Nucleus accumbens (tissue), 56 donors: ENCODE data around the gene ZNF212.
"Not testable (repeated sequence)": the region's sequence is repeated elsewhere in the genome, so short reads cannot be mapped to it uniquely, and the experiment has no call there.

ENCODE experiments used
- DNase-seq, 56 donors: peaks; one replicate each; lab custom pipeline; 2025; lab: John Stamatoyannopoulos, UW

Gene ZNF212

DNA sequence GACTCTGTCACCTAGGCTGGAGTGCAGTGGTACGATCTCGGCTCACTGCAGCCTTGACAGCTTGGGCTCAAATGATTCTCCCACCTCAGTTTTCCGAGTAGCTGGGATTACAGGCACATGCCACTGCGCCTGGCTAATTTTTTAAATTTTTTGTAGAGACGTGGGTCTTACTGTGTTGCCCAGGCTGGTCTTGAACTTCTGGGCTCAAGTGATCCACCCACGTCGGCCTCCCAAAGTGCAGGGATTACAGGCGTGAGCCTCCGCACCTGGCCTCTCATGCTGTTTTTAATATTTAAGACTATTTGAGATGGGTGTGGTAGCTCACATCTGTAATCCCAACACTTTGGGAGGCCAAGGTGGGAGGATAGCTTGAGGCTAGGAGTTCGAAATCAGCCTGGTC lies 12.1 kb downstream of the ZNF212 start:
- not testable (repeated sequence) for DNase-seq

DNA sequence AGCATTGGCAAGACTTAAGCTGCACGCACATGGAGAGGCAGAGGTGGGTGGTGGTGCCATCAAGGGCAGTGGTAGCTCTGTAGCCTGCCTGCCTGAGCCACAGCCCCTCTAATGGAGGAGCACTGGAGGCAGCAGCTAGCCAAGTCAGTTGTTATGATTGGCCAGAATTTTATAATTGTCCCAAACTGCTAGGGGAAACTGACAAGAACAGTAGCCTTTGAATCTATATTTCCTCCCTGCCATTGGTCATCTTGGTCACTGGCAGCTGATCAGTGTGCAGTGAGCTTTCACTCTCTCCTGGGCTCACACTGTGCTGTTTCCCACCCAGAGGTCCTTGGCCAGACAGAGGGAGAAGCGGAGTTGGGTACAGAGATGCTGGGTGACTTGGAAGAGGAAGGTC lies 12.9 kb downstream of the ZNF212 start:
- no peak for DNase-seq

DNA sequence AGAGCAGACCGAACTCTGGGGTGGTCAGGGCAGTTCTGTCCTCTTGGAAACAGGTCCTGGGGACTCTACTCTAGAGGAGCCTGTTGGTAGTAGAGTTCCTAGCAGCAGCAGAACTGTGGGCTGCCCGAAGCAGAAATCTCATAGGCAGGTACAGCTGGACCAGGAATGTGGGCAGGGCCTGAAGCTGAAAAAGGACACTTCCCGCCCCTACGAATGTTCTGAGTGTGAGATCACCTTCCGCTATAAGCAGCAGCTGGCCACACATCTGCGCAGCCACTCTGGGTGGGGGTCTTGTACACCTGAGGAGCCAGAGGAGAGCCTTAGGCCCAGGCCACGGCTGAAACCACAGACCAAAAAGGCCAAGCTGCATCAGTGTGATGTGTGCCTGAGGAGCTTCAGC lies 14.2 kb downstream of the ZNF212 start:
- DNase-seq: no peak

DNA sequence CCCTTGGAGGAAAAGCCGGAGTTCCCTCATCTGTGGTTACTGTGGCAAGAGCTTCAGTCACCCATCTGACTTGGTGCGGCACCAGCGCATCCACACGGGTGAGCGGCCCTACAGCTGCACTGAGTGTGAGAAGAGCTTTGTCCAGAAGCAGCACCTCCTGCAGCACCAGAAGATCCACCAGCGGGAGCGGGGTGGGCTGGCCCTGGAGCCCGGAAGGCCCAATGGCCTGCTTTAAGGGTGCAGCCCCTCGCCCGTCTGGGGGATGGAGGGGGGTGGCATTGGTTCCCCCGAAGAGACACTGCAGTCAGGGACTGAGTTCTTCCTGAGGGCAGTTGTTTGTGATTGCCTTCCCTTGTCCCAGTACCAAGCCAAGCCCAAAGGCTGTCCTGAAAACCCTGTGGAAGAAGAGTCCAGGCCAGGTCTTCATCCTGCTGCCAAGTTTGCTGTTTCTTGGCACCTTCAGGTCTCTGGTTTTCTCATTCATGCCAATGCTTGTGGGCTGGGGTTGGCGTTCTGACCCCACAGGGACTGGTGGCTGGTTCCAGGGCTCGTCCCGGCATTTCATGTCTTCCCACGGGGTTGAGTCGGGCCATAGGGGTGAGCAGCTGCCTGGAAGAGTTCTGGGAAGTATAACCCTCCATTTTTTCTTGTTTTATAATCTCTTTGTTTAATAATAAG lies 14.9 kb downstream of the ZNF212 start:
- DNase-seq: peak in 3 of 56 donors; percentile 9 to 13 (median 9)

DNA sequence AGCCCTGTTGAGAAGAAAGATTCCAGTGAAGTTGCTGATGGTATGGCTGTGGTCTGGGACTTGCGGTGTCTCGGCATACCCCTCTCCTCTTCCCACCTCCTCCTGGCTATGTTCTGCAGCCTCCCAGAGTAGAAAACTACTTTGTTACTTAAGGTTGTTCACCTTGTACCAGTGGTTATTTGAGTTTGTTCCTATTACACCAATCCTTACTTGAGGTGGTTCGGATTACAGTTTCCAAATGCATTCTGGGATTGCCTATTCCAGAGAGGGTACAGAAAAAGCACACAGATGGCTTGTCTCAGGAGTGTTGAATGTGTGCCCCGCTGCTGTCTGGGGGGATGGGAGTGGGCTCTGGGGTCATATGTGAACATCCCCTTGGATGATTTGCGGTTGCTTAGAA lies 15.7 kb downstream of the ZNF212 start:
- DNase-seq: no peak

DNA sequence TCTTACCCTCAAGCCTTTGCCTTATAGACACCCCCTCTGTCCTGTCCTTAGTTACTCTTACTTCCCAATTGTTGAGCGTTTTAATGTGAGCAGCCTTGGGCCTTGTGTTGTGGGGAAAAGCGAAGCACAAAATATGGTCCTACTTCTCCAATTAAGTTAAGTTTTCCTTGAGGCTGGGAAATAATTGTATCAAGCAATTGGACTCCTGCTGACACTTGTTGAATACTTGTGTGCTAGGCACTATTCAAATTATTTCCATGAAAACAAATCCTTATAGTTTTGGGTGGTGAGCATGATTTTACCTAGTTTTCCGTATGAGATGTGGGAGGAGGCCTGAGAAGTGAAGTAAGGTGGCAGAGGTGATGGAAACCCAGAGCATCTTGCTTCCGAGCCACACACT lies 17.1 kb downstream of the ZNF212 start:
- no peak for DNase-seq

DNA sequence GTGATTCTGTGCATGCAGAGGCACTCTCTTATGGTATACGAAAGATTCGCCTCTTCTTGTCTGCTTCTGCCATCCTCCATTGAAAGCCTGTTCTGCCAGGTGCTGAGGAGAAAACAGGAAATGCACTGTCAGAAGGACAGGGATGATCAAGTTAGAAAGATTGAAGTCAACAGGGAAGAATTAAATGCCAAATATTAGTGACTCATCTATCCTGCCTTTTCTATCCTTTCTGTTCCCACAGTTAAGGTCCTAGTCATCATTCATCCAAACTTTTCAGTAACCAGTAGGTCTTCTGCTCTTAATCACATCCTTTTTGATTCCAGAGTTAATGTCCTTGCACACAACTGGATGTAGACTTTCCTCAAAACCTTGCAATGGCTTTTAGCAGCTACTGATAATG lies 17.7 kb downstream of the ZNF212 start:
- DNase-seq: no peak

DNA sequence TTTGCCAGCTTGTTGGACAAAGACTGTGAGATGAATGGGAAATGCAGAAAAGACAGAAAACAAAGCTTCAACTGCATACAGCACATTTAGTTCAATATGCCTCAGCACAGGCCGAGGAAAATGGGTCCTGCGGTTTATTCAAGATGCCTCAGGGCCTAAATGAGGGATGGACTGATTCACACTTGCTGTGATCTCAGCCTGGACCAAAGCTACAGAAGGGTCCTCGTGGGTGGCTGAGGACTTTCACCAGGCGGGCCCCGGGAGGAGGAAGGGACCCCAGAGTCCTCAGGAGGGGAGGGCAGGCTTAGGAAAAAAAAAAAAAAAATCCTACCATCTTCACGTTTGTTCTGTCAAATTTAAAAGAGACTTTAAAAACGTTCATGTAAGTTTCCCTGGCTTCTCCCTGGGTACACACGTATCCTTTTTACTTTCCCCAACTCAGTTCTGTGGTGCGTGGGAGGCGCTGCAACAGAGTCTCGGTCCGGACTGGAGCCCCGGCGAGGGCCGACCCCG lies 21.9 kb downstream of the ZNF212 start:
- peak in 6 of 56 donors; percentile 23 to 45 (median 29) for DNase-seq

DNA sequence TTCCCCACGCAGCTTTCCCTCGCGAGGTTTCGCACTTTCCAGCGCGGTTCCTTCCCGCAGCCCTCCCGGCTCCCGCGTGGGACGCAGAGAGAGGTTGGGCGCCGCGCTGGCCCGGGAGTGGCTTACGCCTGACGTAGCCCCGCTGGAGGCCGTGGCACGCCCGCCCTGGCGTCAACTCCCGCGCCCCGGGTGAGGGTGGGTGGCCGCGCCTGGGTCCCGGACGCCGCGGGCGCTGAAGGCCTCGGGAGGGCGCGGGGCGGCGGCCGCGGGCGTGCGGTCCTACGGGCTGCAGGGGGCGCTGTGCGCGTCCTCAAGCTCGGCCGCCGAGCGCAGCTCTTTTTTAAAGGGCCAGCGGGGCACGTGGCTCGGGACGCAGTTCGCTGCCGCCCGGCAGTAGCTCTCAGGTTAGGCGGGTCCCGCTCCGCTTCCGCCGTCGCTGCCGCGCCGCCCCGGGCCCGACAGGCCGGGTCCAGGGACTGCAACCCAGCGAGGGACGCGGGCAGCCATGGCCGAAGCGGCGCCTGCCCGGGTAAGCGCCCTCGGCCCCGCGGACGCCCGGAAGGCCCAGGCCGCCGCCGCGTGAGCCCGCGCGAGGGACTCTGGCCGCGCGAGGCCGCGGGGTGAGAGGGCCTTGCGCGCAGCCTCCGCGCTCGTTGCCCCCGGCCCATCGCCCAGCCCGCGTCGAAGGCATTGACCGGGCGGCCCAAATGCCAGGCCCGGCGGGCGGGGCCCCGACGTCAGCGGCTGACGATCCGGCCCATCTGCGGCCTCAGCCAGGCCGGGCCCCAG lies 22.6 kb downstream of the ZNF212 start, which contains the start of gene ZNF783:
ZNF783 (plus strand) TSS at position 368 of the 789 bp plus-strand sequence; CDS start at position 506, 138 bp downstream.
- peak in 55 of 56 donors; percentile 24 to 94 (median 78) for DNase-seq

DNA sequence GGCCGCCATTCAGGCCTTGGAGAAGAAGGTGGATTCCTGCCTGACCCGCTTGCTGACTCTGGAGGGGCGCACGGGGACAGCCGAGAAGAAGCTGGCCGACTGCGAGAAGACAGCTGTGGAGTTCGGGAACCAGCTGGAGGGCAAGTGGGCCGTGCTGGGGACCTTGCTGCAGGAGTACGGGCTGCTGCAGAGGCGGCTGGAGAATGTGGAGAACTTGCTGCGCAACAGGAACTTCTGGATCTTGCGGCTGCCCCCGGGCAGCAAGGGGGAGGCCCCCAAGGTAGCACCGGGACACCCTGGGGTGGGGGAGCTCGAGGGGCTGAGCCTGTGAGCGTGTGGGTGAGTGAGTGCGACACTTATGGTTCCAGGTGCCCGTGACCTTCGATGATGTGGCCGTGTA lies 27.0 kb downstream of the ZNF212 start:
- DNase-seq: no peak

DNA sequence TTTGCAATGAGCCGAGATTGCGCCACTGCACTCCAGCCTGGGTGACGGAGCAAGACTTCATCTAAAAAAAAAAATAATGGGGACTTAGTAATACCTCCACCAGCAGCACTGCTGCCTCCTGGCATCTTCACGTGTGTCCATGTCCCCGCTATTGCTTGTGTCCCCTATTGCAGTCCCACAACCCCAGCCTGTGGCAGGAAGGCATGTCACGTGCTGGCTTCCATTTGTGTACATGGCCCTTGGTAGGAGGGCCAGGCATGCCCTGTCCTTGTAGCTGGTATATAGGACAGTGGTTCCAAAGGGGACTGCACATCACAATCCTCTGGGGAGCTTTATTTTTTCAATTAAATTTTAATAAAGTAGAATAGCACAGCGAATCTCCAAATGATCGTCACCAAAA lies 28.3 kb downstream of the ZNF212 start:
- no peak for DNase-seq

DNA sequence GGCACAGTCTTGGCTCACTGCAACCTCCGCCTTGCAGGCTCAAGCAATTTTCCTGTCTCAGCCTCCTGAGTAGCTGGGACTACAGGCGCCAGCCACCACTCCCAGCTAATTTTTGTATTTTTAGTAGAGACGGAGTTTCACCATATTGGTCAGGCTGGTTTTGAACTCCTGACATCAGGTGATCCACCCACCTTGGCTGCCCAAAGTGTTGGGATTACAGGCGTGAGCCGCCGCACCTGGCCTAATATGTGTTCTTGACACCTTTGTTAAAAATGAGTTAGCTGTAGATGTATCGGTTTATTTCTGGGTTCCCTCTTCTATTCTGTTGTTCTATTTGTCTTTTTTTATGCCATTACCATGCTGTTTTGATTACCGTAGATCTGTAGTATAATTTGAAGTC lies 35.0 kb downstream of the ZNF212 start:
- not testable (repeated sequence) for DNase-seq

DNA sequence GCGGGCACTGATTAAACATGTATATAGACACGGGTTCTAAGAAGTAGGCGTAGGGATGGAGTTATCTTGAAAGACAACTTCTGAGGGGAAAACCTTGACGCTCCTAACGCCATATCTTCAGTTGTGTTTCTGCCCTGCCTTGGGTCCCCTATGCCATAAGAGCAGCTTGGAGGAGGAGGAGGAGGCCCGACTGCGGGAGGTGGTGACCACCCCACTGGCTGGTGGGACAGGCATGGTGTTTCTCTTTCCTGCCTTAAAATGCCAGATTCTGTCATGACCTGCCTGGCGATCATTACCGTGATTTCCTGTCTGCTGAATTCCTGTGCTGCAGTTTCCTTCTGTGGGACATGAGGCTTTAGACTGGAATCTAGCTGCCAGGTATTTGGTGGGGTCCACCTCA lies 38.4 kb downstream of the ZNF212 start:
- DNase-seq: no peak

DNA sequence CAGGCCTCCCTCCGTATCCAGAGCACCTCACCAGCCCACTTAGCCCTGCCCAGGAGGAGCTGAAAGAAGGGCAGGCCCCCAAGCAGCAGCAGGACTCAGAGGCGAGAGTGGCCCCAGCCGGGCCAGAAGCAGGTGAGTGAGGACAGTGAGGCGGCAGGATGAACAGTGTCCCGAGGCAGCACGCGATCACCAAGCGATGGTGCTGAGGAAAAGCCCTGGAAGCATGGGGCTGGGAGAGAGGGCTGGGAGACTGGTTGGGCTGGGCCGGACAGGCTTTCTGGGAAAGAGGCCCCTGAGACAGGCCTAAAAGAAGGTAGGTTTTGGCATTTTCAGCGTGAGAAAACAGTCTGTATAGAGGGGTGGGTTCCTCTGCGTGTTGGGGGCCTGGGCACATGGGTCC lies 38.9 kb downstream of the ZNF212 start:
- no peak for DNase-seq

DNA sequence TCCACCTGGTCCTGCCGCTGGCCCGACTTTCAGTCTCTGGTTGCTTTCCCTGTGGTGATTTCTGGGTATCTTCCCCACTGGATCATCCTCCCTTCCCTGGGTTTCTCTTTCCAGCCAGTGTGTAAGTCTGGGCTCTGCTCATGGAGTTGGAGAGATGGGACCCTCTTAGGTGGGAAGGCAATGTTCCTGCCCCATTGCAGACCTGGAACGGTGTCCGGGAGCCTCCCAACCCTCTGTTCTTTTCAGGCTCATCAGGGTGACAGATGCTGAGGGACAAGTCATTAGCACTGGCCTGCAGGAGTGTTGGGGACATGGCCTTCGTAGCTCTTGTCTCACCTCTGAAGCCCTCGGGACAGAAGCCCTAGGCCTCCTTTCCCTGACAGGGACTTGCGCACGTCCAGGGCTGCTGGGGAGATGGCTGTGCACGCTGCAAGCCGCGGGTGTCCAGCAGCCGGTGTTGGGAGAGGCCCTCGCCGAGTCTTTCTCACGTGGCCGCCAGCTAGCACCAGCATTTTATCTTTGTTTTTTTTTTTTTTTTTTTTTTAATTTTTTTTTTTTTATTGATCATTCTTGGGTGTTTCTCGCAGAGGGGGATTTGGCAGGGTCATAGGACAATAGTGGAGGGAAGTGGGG lies 39.8 kb downstream of the ZNF212 start:
- DNase-seq: no peak

DNA sequence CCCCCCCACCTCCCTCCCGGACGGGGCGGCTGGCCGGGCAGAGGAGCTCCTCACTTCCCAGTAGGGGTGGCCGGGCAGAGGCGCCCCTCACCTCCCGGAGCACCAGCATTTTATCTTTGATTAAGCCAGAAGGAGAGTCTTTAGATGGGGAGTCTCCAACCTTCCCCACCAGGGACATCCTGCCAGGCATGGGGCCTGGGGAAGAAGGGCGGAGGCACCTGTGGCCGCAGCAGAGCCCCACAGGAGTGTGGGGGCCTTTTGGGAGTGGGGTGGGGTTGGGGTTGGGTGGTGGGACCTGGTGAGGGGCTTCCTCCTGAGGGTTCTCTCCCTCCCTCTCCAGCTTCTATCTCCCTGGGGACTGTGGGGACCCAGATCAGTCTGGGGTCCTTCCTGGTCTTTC lies 40.7 kb downstream of the ZNF212 start:
- DNase-seq: no peak

DNA sequence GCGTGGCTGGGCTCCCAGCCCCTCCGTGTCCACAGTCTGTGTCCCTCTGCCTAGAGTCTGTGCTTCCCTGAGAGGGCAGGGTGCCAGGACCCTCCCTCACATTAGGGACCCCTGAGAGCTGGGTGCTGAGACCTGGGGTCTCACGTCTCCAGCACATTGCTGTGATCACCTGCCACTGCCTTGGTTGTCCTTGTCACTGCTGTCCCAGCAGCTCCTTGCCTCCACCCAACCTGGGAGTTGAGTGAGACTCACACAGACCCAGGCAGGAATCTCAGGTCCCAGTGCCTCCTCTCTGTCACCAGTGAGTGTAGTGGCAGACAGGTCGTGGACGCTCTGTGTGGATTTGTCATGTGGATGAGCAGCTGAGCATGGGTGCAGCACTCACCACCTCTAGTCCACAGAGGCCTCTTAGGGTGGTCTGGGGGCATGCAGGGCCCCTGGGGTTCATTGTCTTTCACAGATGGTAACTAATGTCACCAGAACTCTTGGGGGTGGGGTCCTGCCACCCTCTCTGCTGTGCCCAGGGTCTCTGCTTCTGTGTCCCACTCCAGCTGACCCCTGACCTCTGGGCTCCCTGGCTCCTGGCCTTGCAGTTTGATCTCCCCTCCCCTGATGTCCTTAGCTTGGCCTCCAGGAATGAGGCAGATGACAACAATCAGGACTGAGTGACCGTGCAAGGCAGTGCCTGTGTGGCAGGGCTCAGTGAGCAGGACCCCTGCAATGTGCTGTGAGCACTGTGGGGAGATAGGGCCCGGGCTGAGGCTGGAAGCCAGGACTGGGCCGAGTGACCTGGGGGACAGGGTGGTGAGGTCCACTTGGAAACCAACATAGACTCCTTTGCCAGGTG lies 41.4 kb downstream of the ZNF212 start:
- DNase-seq: no peak

DNA sequence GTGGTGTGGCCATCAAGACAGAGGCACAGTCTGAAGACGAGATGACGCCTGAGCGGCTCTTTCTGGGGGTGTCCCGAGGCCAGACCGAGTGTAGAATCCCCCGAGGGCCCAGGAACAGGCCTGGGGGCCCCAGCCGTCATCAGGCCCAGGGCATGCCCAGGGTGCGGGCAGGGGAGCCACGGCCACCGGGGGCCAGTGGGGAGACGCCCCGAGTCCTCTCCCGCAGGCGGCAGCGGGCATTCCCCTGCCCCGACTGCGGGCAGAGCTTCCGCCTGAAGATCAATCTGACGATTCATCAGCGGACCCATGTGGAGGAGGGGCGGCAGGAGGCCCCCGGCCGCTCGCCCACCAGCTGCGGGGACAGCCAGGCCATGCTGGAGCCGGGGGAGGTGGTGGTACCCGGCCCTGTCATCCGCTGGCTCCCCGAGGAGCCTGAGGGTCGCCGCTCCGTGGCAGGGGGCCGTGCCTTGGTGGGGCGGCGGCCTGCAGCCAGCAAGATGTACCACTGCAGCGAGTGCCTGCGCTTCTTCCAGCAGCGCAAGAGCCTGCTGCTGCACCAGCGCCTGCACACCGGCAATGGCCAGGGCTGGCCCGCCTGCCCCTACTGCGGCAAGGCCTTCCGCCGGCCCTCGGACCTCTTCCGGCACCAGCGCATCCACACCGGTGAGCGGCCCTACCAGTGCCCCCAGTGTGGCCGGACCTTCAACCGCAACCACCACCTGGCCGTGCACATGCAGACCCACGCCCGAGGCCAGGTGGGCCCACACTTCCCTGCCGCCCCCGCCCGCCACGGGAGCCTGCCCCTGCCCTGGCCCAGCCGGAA lies 42.3 kb downstream of the ZNF212 start:
- DNase-seq: no peak

DNA sequence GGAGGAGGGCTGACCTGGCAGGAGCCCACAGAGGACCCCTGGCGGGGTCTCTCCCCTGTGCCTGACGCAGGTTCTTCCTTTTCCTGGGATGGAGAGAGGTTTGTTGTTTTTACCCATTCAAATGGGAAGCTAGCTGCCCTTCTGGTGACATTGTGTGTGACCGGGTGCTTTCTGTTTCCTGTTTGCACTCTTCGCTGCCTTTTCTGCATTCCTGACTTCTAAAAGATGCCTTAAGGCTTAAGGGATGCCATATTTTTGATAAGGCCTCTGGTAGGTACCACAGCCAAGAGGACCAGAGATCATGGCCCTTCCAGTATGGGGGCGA lies 42.8 kb downstream of the ZNF212 start:
- DNase-seq: no peak

DNA sequence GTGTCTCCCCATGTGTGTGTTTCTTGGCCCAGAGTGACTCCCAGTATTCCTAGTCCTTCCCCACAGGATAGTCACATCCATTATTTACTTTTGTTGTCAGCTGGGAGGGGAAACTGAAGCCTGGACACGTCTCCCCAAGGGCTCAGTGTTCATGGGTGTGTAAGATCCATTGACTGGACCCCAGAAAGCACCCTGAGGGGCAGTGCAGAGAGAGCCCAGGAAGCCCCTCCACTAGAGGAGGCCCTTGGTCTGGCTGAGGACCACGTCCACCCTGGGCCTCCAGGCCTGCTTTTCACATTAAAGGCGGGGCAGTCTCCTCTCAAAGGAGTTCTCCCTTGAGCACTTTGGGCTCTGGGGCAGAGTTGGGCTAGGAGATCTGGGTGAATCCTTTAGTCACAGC lies 43.9 kb downstream of the ZNF212 start:
- no peak for DNase-seq
